Dermis blood vessel endothelial cell (primary cell): ENCODE data around the gene USP49. TPM values are rescaled to one million over a fixed set of nuclear protein-coding genes. Genes with fewer than 3 reads are reported as not detected.
"Not testable (repeated sequence)": the region's sequence is repeated elsewhere in the genome, so short reads cannot be mapped to it uniquely, and the experiment has no call there.

Experiments used
- DNase-seq: peaks from one replicate; pipeline ENCODE4 v3.0.0; 2010
- total RNA-seq: library from RNA; depleted of rRNA; stranded (reverse); fragments of >200 nt; gene quantifications from 2 replicates; pipeline ENCODE4 v1.2.3, GENCODE V29; 2014

Gene USP49
- 2.9 and 3.1 TPM in 2 replicates for total RNA-seq

DNA sequence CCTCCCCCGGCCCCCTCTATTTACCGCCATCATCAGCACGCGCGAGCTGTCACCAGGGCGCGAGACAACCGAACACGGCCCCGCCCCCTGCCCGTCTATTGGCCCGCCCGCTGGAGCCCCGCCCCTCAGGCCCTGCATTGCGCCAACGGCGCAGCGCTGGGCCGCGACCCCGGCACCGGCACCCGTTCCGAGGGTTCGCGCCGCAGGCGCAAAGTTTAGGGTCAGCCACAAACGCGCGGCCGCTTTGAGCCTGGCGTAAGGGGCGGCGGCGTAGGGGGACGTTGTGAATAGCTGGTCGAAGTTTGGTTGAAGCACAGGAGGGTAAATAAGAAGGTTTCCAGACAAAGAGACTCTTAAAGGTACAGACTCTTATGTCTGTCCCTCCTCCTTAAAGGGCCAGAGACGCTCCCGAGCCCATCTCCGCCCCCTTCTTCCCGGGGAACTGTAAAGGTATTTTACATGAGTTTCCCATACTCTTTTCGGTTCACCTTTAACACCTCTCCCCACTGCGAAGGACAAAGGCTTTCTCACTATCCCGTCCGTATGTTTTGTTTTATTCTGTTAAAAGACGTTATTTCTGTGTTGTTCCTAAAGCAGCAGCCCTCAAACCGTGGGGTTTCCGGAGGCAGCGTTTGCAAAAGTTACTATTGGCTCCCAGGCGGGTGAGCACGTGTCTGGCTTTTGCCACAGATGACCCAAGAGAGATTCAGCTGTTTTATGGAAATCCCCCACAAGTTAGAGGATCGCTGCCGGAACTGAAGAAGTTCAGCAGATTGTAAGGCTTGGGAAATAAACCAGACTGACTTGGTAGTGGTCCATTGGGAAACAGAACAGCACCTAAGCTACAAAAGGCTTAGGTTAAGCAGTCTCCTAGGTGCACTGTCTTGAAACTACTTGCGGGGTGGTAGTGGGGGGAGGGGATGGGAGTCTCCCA lies at the start of gene USP49:
TSS of gene USP49 (minus strand) at position 76 of the 934 bp plus-strand sequence. CDS start 88,392 bp downstream, outside the sequence.
- DNase-seq: peak; percentile 92

- no peak for DNase-seq
Observed at GRCh38 chr6:41943456-41943855, 48.3 kb upstream of the USP49 start.

DNA sequence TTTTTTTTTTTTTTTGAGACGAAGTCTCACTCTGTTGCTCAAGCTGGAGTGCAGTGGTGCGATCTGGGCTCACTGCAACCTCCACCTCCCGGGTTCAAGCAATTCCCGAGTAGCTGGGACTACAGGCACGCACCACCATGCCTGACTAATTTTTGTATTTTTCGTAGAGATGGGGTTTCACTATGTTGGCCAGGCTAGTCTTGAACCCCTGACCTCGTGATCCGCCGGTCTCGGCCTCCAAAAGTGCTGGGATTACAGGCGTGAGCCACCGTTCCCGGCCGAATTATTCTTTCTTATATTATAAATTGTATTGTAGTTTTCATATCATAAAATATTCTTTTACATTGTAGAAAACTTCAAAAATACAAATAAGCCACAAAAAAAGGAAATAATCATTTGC lies 47.7 kb upstream of the USP49 start:
- DNase-seq: not testable (repeated sequence)

- peak; percentile 76 for DNase-seq
Observed at GRCh38 chr6:41942067-41942851, 47.1 kb upstream of the USP49 start.

GRCh38 chr6:41941280-41942066 lies 46.3 kb upstream of the USP49 start, which contains the start of gene CCND3:
Gene CCND3, minus strand, starts transcription at chr6:41941808. Its CDS starts 159 bp downstream, at chr6:41941649.
- peak; percentile 85 for DNase-seq

DNA sequence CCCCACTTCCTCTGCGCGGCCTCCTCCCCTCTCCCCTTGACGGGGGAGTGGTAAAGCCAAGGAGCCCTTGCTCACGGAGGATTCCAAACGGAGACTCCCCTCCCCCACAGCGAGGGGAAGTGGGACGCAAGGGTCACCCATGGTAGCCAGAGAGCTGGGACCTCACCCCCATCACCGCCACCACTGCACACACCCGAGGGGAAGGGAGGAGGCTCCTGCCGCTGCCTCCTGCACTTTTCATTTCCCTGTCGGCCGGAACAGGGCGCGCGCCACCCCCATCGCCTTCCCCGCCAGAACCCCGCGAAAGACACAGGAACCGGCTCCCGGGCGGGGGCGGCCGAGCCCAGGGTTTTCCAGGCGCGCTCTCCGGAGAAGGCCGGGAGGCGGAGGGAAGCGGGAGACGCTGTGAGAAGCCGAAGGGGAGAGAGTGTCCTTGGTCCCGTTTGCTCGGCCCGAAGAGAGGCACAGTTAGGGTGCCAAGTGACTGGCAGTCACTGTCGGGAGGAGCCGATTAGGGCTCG lies 45.6 kb upstream of the USP49 start:
- DNase-seq: peak; percentile 47

- DNase-seq: no peak
Observed at GRCh38 chr6:41939848-41940758, 44.9 kb upstream of the USP49 start.

GRCh38 chr6:41939176-41939847 lies 44.1 kb upstream of the USP49 start:
- no peak for DNase-seq

DNA sequence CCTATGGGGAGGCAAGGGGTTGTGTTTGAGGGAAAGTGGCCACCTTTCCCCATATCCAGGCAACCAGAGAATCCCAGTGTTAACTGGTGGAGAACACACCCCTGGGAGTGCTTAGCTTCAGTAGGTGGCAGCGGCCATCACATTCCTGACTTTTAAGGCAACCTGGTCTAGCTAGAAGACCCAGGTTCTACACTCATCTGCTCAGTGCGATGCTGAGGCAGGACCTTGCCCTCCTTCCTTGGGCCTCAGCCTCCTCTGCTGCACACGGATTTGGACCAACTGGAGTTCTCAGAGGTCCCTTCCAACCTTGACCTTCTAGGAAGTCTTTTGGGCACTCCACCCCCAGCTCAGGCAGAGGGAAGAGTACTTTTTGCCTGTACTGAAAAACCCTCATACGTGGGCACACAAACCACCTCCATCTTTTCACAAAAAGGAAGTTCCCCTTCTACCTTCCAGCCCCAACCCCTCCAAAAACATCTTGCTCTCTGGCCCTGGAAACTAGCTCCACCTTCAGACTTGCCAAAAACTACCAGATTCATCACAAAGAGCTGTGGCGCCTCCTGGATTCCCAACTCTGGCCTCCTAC lies 43.5 kb upstream of the USP49 start:
- DNase-seq: no peak

DNA sequence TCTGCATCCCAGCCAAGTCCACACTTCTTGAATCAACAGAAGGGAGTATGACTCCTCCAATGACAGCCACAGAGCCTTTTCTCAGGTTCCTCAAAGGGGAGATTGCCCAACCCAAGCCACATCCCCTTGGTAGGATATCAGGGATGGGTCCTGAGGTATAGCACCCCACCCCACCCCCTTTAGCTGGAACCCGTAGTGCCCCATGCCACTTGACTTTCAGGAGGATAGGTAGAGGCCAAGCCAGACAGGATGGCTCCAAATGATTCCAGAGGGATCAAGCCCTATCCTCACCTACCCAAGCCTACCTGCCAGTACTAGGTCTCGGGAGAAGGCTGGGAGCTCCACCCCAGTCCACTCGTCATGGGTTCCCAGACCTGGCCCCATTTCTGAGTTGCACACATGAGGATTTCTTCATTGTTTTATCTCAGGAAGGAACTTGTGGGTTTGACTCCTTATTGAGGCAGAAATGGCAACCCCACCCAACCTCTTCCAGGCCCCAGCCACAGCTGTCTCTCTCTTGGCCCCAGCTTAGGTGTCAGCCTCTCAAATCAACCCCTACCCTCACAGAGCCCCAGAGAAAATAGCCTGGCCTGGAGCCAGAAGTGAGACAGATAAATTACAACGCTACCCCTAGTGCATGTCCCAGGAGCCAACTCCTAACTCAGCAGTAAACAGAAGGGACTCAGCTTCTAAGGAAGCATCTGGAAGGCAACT lies 42.8 kb upstream of the USP49 start:
- DNase-seq: peak; percentile 65

- no peak for DNase-seq
Observed at GRCh38 chr6:41937472-41937860, 42.3 kb upstream of the USP49 start.

- peak; percentile 90 for DNase-seq
Observed at GRCh38 chr6:41936073-41936837, 41.1 kb upstream of the USP49 start.

GRCh38 chr6:41935685-41936072 lies 40.5 kb upstream of the USP49 start:
- no peak for DNase-seq

- DNase-seq: no peak
Observed at GRCh38 chr6:41935193-41935574, 40.0 kb upstream of the USP49 start.

- DNase-seq: no peak
Observed at GRCh38 chr6:41934278-41935192, 39.4 kb upstream of the USP49 start.

- DNase-seq: no peak
Observed at GRCh38 chr6:41932378-41932777, 37.2 kb upstream of the USP49 start.

DNA sequence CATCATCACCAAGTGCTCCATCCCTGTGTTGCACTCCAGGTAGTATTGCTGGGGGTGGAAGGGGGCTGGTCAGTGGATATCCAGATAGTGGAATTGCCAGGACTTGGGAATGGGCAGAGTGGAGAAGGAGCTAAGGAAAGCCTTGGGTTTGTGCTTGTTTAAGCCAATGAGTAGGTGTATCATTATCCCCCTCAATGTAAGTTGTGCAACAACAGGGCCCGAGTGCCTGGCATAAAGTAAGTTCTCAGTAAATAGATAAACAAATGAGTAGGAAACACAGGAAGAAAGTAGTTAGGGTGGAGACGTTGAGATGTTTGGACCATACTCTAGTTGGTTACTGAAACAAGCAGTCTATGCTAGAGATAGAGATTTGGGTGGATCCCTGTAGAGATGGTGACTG lies 36.6 kb upstream of the USP49 start:
- no peak for DNase-seq

DNA sequence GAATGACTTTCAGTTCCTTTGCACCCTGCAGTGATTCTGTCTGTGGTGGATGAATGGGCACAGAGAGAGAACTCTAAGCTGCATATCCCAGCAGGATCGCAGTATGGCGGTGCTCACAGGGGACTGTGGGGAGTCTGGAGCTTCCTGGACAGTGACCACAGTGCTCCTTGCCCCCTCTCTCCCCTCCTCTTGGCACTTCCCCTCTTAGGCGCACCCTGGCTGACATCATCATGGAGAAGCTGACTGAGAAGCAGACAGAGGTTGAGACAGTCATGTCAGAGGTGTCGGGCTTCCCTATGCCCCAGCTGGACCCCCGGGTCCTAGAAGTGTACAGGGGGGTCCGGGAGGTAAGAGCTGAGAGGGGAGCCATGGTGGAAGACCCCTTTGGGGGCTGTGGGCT lies 34.7 kb upstream of the USP49 start:
- no peak for DNase-seq
